ENCODE results near the gene AMH.

Gene AMH

GRCh38 chr19:2221918-2222317 is 27.2 kb upstream of the AMH start:
- no peak for DNase-seq

- DNase-seq: no peak
Measured at GRCh38 chr19:2223391-2223790, 25.7 kb upstream of the AMH start.

- no peak for DNase-seq
Measured at GRCh38 chr19:2223959-2224358, 25.2 kb upstream of the AMH start.

- no peak for DNase-seq
Measured at GRCh38 chr19:2224754-2225349, 24.3 kb upstream of the AMH start.

GRCh38 chr19:2225415-2226050 is 23.6 kb upstream of the AMH start:
- DNase-seq: no peak

GRCh38 chr19:2226051-2226839 is 22.9 kb upstream of the AMH start:
- no peak for DNase-seq

GRCh38 chr19:2226840-2227360 is 22.2 kb upstream of the AMH start:
- DNase-seq: no peak

GRCh38 chr19:2227415-2228156 is 21.5 kb upstream of the AMH start:
- no peak for DNase-seq

GRCh38 chr19:2228157-2229030 is 20.7 kb upstream of the AMH start:
- DNase-seq: no peak

- no peak for DNase-seq
Measured at GRCh38 chr19:2229103-2230032, 19.8 kb upstream of the AMH start.

- DNase-seq: no peak
Measured at GRCh38 chr19:2230033-2230531, 19.0 kb upstream of the AMH start.

- DNase-seq: no peak
Measured at GRCh38 chr19:2230807-2231533, 18.2 kb upstream of the AMH start.

GRCh38 chr19:2231621-2232221 is 17.4 kb upstream of the AMH start:
- DNase-seq: peak; percentile 14

- DNase-seq: no peak
Measured at GRCh38 chr19:2232286-2233151, 16.6 kb upstream of the AMH start.

- DNase-seq: no peak
Measured at GRCh38 chr19:2233601-2234280, 15.4 kb upstream of the AMH start.

GRCh38 chr19:2234996-2235380 is 14.1 kb upstream of the AMH start:
- DNase-seq: no peak

GRCh38 chr19:2235381-2236063 is 13.6 kb upstream of the AMH start:
- peak; percentile 68 for DNase-seq

- DNase-seq: no peak
Measured at GRCh38 chr19:2236064-2236313, 13.1 kb upstream of the AMH start.

Data from NCI-H2171 treated with DMSO at 0.1 percent for 48 hours (cell line).